Activated CD4-positive, alpha-beta T cell treated with anti-CD3 and anti-CD28 coated beads, Interleukin-2, amount 50 U/mL, for 1 hour (primary cell): ENCODE results near the gene SSX5.
"Not testable (repeated sequence)": the region's sequence is repeated elsewhere in the genome, so short reads cannot be mapped to it uniquely, and the experiment has no call there.

Experiments
- DNase-seq: peaks from one replicate; pipeline ENCODE4 v3.0.0-alpha.2; 2020

The SSX5 gene, protein sequence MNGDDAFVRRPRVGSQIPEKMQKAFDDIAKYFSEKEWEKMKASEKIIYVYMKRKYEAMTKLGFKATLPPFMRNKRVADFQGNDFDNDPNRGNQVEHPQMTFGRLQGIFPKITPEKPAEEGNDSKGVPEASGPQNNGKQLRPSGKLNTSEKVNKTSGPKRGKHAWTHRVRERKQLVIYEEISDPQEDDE

DNA sequence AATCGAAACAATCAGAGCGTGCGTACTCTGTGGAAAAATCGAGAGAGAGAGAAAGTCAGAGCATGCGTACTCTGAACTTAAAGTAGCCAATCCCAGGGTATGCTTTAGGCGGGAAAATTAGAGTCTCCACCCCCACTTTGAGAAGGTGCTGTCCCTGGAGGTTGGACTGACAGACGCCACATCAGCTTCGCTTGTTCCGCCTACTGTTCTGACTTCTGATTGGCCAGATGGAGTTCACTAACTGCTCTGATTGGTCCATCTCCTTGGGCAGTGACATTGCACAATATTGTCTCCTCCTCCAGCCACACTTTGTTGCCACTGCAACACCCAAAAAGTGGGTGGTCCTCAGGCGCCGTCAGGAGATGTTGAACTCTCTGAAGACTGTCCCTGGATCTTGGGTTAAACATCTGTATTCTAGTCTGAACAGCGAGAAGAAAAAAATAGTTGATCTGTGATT, at the start of gene SSX5:
SSX5 (minus strand) TSS at position 51 of the 457 bp plus-strand sequence. CDS start 1,437 bp downstream, outside the sequence.
- no peak for DNase-seq

DNA sequence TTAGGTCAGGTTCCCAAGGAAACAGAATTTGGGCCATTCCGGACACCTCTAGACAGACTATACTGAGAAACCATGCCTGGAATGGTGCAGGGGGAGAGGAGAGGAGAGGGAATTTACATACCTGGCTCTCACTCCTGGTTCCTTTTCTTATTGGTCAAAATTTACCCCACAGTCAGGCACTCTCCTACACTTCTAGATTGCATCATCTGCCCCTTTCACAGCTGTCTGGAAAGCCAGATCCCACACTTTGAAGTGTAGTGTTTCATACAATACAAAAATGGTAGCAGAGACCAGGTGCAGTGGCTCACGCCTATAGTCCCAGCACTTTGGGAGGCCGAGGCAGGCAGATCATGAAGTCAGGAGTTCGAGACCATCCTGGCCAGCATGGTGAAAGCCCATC, 27.6 kb upstream of the SSX5 start:
- not testable (repeated sequence) for DNase-seq

DNA sequence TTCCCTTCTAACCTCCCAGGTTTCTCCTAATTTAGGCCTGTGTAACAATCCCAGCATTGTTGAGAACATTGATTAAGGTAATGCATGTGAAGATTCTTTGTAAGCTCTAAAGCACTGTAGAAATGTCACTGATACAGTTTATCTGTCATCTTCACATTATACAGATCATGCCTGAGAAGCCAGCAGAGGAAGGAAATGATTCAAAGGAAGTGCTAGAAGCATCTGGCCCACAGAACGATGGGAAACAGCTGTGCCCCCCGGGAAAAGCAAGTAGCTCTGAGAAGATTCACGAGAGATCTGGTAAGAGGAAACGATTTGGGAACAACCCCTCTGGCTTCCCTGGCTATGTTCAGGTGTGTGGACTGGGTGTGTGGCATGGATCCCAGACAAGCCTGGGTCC, 17.7 kb upstream of the SSX5 start:
- not testable (repeated sequence) for DNase-seq

DNA sequence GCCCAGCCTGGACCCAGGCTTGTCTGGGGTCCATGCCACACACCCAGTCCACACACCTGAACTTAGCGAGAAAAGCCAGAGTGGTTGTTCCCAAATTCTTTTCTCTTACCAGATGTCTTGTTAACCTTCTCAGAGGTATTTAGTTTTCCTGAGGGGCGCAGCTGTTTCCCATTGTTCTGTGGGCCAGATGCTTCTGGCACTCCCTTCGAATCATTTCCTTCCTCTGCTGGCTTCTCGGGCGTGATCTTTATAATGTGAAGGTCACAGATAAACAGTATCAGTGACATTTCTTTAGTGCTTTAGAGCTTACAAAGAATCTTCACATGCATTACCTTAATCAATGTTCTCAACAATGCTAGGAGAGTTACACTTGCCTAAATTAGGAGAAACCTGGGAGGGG, 6.6 kb downstream of the SSX5 start:
- DNase-seq = not testable (repeated sequence)

DNA sequence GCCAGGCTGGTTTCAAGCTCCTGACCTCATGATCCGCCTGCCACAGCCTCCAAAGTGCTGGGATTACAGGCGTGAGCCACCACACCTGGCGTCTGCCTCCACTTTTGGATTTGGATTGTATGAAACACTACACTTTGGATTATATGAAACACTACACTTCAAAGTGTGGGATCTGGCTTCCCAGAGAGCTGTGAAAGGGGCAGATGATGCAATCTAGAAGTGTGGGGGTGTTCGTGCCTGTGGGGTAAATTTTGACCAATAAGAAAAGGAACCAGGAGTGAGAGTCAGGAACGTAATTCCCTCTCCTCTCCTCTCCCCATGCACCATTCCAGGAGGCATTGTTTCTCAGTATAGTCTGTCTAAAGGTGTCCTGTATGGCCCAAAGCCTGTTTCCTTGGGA, 14.7 kb downstream of the SSX5 start:
- DNase-seq = not testable (repeated sequence)

DNA sequence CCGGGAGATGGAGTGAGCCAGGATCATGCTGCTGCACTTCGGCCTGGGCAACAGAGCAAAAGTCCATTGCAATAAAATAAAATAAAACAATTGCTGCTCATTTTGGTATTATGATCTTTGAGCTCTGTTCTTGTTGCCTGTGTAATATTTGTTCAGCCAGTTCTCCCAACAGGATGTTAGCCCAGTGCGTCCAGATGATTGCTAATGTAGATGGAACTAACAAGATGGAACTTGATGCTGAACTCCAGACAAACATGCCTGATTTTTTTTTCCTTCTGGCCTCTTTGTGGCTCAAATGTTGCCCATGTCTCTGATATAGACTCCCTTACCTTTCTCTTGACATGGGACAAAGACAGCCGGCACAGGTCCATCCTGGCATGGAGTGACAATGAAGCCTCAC, 15.8 kb downstream of the SSX5 start:
- DNase-seq = no peak

DNA sequence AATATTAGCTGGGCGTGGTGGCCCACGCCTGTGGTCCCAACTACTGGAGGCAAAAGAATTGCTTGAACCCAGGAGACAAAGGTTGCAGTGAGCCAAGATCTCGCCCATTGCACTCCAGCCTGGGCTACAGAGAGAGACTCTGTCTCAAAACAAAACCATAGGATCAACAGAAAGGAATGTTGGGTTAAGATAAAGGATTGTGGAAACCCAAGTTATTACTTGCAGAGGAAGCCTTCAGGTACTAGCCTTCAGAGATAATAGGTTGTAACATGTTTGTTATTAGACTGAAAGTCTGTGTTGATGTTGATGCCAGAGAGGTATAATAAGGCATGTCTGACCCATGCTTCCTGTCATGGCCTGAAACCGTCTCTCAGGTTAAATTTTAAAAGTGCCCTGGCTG, 16.9 kb downstream of the SSX5 start:
- no peak for DNase-seq

DNA sequence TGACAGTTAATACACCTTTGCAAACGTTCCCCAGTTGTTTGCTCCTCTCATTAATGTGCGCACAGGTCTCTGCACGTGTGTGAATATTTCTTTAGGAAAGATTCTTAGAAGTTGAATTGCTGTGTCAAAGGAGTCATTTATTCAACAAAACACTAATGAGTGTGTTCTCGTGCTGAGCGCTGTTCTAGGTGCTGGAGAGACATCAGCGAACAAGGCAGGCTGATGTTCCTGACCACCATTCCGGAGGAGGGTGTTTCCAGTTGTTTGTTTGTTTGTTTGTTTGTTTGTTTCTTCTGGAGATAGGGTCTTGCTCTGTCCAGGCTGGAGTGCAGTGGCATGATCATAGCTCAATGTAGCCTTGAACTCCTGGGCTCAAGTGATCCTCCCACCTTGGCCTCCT, 30.3 kb downstream of the SSX5 start:
- DNase-seq = not testable (repeated sequence)

DNA sequence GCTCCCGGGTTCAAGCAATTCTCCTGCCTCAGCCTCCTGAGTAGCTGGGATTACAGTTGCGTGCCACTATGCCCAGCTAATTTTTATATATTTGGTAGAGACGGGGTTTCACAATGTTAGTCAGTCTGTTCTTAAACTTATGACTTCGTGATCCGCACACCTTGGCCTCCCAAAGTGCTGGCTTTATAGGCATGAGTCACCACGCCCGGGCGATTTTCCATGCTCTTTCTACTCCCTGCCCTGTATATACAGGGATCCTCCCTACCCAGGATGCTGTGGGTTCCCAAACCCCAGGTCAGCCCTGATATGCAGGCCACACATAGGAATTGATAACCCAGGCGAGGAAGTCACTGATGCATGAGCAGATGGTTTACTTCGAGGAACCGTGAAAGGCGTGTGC, 31.4 kb downstream of the SSX5 start:
- DNase-seq = no peak

DNA sequence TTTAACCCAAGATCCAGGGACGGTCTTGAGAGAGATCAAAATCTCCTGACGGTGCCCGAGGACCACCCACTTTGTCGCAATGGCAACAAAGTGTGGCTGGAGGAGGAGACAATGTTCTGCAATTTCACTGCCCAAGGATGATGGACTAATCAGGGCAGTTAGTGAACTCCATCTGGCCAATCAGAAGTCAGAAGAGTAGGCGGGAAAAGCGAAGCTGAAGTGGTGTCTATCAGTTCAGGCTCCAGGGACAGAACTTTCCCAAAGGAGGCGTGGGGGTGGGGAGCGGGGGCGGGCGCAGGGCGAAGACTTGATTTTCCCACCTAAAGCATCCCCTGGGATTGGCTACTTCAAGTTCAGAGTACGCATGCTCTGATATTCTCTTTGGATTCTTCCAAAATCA, 40.6 kb downstream of the SSX5 start:
- DNase-seq = no peak

DNA sequence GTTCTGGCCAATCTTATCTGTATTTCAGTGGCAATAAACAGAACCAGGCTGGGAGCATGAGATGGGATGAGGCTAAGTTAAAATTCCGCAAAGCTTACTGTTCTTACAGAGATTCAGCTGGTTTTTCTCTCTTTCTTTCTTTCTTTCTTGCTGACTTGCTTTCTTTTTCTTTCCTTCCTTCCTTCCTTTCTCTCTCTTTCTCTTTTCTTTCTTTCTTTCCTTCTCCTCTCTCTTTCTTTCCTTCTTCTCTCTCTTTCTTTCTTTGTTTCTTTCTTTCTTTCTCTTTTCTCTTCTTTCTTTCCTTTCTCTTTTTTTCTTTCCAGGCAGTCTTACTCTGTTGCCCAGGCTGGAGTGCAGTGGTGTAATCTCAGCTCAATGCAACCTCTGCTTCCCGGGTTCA, 41.8 kb downstream of the SSX5 start:
- DNase-seq = no peak

DNA sequence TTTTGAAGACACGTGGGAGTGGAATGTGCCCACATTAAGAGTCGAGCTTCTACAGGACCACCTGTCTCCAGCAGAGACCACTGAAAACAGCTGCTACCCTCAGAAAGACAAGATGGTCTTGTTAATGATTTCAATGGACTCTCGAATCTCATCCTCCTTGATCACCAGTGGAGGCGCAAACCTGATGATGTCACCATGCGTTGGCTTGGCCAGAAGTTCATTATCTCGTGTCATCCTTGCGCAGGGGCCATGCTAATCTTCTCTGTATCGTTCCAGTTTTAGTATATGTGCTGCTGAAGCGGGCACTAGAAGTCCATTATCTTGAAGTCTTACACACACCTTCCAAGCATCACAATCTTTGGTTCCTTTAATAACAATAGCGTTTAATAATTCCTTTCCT, 42.8 kb downstream of the SSX5 start:
- DNase-seq = no peak

DNA sequence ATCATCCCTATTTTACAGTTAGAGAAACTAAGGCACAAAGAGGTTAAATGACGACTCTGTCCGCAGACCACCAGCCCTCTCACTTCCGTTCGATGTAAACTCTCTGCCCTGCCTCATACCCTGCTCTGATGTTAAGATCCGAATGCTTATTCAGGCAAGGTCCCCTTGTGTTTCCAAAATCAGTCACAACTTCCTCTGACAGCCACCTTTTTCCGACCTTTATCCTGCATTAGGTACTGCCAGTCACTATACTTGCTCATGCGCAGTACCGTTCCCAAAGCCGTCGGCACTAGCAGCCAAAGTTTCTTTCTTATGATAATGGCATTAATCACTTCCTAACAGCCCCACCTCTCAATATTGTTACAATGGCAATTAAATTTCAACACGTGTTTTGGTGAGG, 53.9 kb downstream of the SSX5 start:
- DNase-seq = not testable (repeated sequence)

DNA sequence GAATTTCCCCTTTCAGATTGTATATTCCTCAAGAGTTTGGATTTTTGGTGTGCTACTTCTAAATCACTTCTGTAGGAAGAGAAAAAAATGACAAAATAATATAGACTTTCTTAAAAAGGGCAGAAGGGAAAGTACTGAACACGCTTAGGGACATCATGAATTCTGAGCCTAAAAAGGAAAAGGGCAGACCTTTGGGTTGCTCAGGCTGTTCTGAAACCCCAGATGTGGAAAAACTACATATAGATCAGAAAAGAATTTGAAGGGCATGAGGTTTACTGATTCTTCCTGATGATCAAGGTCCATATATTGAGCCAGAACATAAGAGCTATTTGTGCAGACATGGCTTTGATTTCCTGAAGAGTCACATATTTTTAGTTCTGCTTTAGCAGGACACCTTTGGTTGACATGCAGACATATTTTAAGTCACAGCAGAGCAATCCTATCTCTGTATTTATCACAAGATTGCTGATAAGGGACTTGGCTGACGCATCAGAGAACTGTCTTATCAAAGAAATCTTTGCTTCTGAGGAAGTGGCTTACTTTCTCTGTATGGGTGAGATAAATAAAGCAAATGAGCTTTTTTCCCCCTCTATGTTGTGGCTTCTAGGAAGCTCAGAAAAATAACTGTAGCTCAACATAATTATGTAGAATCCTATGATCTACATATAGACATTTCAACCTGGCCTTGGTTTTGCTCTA, 54.6 kb downstream of the SSX5 start:
- not testable (repeated sequence) for DNase-seq

DNA sequence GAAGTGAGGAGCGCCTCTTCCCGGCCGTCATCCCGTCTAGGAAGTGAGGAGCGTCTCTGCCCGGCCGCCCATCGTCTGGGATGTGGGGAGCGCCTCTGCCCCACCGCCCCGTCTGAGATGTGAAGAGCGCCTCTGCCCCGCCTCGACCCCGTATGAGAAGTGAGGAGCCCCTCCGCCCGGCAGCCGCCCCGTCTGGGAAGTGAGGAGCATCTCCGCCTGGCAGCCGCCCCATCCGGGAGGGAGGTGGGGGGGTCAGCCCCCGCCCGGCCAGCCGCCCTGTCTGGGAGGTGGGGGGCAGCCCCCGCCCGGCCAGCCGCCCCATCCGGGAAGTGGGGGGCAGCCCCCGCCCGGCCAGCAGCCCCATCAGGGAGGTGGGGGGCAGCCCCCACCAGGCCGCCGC, 57.5 kb downstream of the SSX5 start:
- DNase-seq = not testable (repeated sequence)
